ENCODE data around the gene EIPR1. TPM values are rescaled to one million over a fixed set of nuclear protein-coding genes. Genes with fewer than 3 reads are reported as not detected.

The EIPR1 gene
- total and polyA plus RNA-seq, 2 donors (not counting 3 experiments of a cell fraction or from before 2014, with no cell fraction given): 30.8 to 57.3 TPM

DNA sequence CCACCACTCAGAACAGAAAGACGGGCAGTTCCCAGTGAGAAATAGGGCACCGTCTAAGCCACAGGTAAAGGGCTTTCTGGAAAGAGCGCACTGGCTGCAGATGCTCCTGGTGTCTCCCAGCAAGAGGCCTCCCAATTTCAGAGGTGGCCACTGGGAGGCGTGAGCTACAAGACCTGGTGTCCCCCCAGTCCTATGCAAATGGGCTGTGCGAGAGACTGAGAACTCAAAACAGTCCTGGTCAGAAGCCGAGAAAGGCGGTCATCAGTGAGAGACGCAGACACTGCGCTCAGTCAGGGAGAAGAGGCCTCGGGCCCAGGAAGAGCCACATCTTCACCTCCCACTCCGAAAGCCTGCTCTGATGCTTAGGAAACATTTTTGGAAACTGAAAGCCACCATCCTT is 179.5 kb downstream of the EIPR1 start:
- Histone ChIP-seq H3K27me3 (ENCODE audit: control insufficient read depth in 2 of 2, insufficient read depth in 2 of 2, low read length in 2 of 2) (no peaks in the 10 kb centered on the region), H2AFZ (ENCODE audit: low read depth, low read length) (no peak overlapping the region), H3K36me3 (ENCODE audit: control insufficient read depth in 2 of 2, extremely low read depth in 1 of 2, insufficient read depth in 2 of 2, low read length in 2 of 2) (no peaks in the 10 kb centered on the region), H3K4me1 (ENCODE audit: control insufficient read depth, extremely low read depth, insufficient read depth, low read length) (no peaks in the 10 kb centered on the region), H3K9me1 (replicated peaks; ENCODE audit: control insufficient read depth, extremely low read depth, insufficient read depth, low read length) (no peaks in the 10 kb centered on the region), H3K9ac (replicated peaks; ENCODE audit: extremely low read depth, insufficient read depth, low read length) (no peak overlapping the region), H3K79me2 (ENCODE audit: control insufficient read depth, insufficient read depth, low read length) (no peaks in the 10 kb centered on the region), H3K4me2 (ENCODE audit: insufficient read depth, low read length) (no peak overlapping the region), H3K27ac (ENCODE audit: insufficient read depth, low read depth, low read length) (no peak overlapping the region), H4K20me1 (replicated peaks; ENCODE audit: control insufficient read depth, extremely low read depth, insufficient read depth, low read length) (no peaks in the 10 kb centered on the region), H3K9me3 (replicated peaks; ENCODE audit: control insufficient read depth, insufficient read depth, low read length) (no peaks in the 10 kb centered on the region), H3K4me3 (replicated peaks in 1 of 3; ENCODE audit: insufficient read depth in 1 of 3, low read depth in 1 of 3, low read length in 3 of 3) (no peak overlapping the region)
- DNase-seq (ENCODE audit: low read depth, low spot score) (no peak), FAIRE-seq (no peak)
- no TSS peak for BruUV-seq (replicated peaks)
- ChIA-PET CTCF (no interaction called here), POLR2A (no interaction called here)
- intact Hi-C loops (cut with micrococcal nuclease) (no loop called here), dilution Hi-C loops (cut with MboI; ENCODE audit: extremely low pct_ligation_motif_present, low sequenced_read_pairs) (no loop called here)
- TF ChIP-seq POLR2AphosphoS5 (IDR thresholded peaks at IDR 0.05; ENCODE audit: insufficient read depth, low read depth, low read length) (no peak), POLR2A (IDR thresholded peaks at IDR 0.05; ENCODE audit: low read depth, low read length) (no peak), JUN (IDR thresholded peaks at IDR 0.05; ENCODE audit: borderline replicate concordance, insufficient read depth, insufficient read length, low read depth) (no peak), FOS (IDR thresholded peaks at IDR 0.05; ENCODE audit: borderline replicate concordance, insufficient read depth, low read length) (no peak), GATA2 (IDR thresholded peaks at IDR 0.05; ENCODE audit: insufficient read depth, insufficient read length, low read depth, low read length) (no peak), MYC (IDR thresholded peaks at IDR 0.05; ENCODE audit: low read depth, low read length) (no peak), EZH2 (IDR thresholded peaks at IDR 0.05; ENCODE audit: borderline replicate concordance, low read depth, low read length, severe bottlenecking) (no peak)
- TF ChIP-seq, protein P1, sequence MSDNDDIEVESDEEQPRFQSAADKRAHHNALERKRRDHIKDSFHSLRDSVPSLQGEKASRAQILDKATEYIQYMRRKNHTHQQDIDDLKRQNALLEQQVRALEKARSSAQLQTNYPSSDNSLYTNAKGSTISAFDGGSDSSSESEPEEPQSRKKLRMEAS (IDR thresholded peaks at IDR 0.05; ENCODE audit: insufficient read depth, insufficient read length): no peak
- TF ChIP-seq, protein P2, sequence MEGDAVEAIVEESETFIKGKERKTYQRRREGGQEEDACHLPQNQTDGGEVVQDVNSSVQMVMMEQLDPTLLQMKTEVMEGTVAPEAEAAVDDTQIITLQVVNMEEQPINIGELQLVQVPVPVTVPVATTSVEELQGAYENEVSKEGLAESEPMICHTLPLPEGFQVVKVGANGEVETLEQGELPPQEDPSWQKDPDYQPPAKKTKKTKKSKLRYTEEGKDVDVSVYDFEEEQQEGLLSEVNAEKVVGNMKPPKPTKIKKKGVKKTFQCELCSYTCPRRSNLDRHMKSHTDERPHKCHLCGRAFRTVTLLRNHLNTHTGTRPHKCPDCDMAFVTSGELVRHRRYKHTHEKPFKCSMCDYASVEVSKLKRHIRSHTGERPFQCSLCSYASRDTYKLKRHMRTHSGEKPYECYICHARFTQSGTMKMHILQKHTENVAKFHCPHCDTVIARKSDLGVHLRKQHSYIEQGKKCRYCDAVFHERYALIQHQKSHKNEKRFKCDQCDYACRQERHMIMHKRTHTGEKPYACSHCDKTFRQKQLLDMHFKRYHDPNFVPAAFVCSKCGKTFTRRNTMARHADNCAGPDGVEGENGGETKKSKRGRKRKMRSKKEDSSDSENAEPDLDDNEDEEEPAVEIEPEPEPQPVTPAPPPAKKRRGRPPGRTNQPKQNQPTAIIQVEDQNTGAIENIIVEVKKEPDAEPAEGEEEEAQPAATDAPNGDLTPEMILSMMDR (IDR thresholded peaks at IDR 0.05; ENCODE audit: extremely low read depth in 1 of 2, insufficient read depth in 1 of 2, low read depth in 1 of 2, low read length in 2 of 2): no peak
